Measurements from ENCODE around the gene CCDC9.

Gene CCDC9

DNA sequence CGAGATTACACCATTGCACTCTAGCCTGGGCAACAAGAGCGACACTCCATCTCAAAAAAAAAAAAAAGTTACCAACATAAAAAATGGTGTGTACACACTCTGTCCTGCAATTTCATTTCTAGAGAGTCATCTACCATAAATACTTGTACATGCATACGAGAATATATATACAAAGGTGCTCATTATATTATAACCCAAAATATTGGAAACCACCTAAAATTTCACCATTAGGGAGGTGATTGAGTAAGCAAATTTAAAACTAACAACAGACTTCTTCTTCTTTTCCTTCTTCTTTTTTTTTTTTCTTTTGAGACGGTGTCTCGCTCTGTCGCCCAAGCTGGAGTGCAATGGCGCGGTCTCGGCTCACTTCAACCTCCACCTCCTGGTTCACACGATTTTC, 45.9 kb downstream of the CCDC9 start:
- TF ChIP-seq, protein P1, sequence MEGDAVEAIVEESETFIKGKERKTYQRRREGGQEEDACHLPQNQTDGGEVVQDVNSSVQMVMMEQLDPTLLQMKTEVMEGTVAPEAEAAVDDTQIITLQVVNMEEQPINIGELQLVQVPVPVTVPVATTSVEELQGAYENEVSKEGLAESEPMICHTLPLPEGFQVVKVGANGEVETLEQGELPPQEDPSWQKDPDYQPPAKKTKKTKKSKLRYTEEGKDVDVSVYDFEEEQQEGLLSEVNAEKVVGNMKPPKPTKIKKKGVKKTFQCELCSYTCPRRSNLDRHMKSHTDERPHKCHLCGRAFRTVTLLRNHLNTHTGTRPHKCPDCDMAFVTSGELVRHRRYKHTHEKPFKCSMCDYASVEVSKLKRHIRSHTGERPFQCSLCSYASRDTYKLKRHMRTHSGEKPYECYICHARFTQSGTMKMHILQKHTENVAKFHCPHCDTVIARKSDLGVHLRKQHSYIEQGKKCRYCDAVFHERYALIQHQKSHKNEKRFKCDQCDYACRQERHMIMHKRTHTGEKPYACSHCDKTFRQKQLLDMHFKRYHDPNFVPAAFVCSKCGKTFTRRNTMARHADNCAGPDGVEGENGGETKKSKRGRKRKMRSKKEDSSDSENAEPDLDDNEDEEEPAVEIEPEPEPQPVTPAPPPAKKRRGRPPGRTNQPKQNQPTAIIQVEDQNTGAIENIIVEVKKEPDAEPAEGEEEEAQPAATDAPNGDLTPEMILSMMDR (conservative IDR thresholded peaks at IDR 0.05) = no peak
- no peak overlapping the region for H3K27ac ChIP-seq

DNA sequence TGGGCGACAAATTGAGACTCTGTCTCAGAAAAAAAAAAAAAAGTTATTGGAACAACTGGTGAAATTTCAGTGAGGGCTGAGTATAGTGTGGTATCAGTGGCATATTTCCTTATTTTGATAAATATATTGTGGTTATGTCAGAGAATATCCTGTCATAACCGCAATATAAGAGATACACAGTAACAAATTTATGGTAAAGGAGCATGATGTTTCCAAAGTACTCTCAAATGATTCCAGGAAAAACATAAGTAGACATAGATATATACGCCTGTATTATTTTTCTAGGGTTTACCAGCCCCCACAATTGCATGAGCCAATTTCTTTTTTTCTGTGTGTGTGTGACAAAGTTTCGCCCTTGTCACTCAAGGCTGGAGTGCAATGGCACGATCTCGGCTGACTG, 47.6 kb downstream of the CCDC9 start:
- TF ChIP-seq, protein P1 (conservative IDR thresholded peaks at IDR 0.05) = no peak
- H3K27ac ChIP-seq = no peak overlapping the region

DNA sequence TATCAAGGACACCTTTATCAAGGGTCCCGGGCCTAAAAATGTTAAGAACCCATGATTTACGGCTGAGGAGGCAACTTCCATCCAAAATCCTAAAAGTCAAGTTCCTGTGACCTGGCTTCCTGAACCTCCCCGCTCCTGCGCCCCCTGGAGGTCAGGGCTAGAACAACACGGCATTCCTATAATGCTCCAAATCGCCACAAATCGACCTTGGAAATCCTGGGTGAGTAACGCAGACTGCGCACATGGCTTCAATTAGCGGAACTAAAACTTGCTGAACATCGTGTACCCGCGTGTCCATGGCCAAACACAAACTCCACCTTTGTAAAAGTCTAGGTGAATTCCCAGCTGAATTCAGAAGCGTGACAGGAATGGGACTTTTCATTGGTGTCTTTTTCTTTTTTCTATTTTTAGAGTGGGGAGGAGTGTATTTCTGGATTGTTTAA, 49.0 kb downstream of the CCDC9 start:
- TF ChIP-seq, protein P1 (conservative IDR thresholded peaks at IDR 0.05) = peak; percentile 98
- H3K27ac ChIP-seq = 0 out of 2 replicates have a peak overlapping the region, but pooled peaks have one; percentile 12

DNA sequence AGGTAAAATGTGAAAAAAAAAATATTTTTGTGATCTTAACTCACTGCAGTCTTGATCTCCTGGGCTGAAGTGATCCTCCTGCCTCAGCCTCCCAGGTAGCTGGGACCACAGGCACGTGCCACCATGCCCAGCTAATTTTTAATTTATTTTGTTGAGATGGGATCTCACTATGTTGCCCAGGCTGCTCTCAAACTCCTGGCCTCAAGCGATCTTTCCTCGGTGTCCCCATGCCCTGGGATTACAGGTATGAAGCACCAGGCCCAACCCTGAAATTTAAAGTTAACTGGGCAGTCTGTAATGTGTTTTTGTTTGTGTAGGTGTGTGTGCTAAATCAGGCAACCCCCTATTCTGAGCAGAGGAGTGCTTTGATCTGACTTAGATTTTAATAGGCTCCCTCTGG, 50.0 kb downstream of the CCDC9 start:
- H3K27ac ChIP-seq = peak overlapping the region; percentile 12; the same call in 1 of the 2 replicates
- TF ChIP-seq, protein P1 (conservative IDR thresholded peaks at IDR 0.05) = no peak

DNA sequence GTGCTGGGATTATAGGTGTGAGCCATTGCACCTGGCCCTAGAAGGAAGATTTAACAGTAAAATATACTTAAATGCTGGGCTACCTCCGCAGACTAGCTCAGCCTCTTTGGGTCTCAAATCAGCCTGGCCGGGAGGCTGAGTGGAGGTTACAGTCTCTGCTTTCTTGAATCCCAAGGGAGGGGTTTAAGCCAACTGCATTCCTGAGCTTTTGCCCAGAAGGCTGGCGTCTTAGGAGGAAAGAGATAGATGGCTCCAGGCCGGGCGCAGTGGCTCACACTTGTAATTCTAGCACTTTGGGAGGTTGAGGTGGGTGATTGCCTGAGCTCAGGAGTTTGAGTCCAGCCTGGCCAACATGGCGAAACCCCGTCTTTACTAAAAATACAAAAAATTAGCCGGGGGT, 52.7 kb downstream of the CCDC9 start:
- no peak overlapping the region for H3K27ac ChIP-seq
- TF ChIP-seq, protein P1 (conservative IDR thresholded peaks at IDR 0.05) = no peak

DNA sequence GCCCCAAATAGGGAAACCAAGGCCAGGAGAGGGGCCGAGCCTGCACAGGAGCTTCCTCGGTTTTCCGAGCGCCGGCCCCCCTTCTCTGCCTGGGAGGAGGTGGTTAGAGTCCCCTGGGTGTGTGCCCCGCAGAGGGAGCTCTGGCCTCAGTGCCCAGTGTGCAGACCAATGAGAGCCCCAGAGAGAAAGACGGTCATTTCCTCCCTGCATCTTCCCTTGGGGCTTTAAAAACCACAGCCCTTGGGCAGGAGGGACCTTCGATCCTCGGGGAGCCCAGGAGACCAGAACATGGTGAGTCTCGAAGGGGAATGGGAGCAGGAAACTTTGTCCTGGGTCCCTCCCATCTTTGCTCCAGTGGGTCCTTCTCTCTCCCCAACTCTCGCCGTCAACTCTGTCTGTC, 53.3 kb downstream of the CCDC9 start, which contains the start of gene C5AR1:
Gene C5AR1 (plus strand): TSS at position 254 of the 400 bp plus-strand sequence. CDS start 35 bp downstream, at position 289.
- no peak within 1 kb of the TSS for H3K27ac ChIP-seq
- TF ChIP-seq, protein P1 (conservative IDR thresholded peaks at IDR 0.05) = no peak

DNA sequence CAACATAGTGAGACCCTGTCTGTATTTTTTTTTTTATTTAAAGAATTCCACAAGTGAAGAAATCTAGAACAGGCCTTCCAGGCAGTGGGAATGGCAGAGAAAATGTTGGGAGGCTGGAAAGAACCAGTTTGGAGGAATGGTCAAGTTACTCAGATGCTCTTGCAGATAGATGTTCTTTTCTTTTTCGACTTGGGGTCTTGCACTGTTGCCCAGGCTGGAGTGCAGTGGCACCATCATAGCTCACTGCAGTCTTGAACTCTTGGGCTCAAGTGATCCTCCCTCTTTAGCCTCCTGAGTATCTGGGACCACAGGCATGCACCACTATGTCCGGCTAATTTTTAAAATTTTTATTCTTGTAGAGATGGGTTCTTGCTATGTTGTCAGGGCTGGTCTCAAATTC, 54.0 kb downstream of the CCDC9 start:
- no peak overlapping the region for H3K27ac ChIP-seq
- TF ChIP-seq, protein P1 (conservative IDR thresholded peaks at IDR 0.05) = no peak
